D721Med (cell line): ENCODE data around the gene CORO1C.

Source experiments
- DNase-seq: peaks from one replicate; pipeline ENCODE4 v3.0.0; 2011; ENCODE audit warnings: low spot score; ENCODE audit not compliant: insufficient read length
- FAIRE-seq: peaks from 2 replicates; lab custom pipeline; 2011; peaks lifted over from hg19 to GRCh38; lab: Jason Lieb, UNC
- CTCF ChIP-seq: IDR thresholded peaks from 2 replicates; pipeline ENCODE4 v1.5.1; 2012; ENCODE audit warnings: mild to moderate bottlenecking, control low read depth; ENCODE audit not compliant: insufficient read depth; ENCODE audit errors: missing control alignments

The CORO1C gene

GRCh38 chr12:108627134-108627920, 104.0 kb downstream of the CORO1C start:
- FAIRE-seq, result no peak
- no peak for TF ChIP-seq CTCF
- no peak for DNase-seq

DNA sequence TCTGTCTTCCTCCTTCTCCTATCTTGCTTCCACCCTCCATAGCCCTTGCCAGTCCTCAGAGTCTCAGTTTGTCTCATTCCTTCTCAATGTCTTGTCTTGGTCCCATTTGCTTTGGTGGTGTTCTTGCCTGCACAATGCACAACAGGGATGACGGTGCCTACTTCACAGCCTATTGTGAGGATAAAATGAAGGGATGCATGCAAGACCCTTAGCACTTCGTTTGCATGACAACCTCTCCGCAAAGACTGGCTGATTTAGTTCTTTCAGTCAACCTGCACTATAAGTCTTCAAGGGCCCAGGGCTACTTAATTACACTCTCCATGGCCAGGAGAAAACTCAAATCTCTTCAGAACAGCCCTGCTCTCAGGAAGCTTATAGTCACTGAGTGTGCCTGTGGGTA, 106.1 kb downstream of the CORO1C start:
- FAIRE-seq, result no peak
- no peak for TF ChIP-seq CTCF
- DNase-seq, result no peak

DNA sequence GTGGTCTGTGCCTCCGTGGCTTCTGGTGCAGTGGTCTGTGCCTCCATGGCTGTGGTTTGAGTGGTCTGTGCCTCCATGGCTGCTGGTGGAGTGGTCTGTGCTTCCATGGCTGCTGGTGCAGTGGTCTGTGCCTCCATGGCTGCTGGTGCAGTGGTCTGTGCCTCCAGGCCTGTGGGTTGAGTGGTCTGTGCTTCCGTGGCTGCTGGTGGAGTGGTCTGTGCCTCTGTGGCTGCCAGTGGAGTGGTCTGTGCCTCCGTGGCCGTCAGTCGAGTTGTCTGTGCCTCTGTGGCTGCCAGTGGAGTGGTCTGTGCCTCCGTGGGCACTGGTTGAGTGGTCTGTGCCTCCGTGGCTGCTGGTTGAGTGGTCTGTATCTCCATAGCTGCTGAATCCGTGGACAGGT, 107.7 kb downstream of the CORO1C start:
- no peak for FAIRE-seq

GRCh38 chr12:108622921-108623514, 108.3 kb downstream of the CORO1C start:
- TF ChIP-seq CTCF, result no peak
- DNase-seq (no peak), FAIRE-seq (no peak)

More for the DNA sequence above, 107.7 kb downstream of the CORO1C start:
- no peak for DNase-seq
- no peak for TF ChIP-seq CTCF

GRCh38 chr12:108622421-108622820, 108.9 kb downstream of the CORO1C start:
- FAIRE-seq (no peak), DNase-seq (no peak)
- TF ChIP-seq CTCF, result no peak

DNA sequence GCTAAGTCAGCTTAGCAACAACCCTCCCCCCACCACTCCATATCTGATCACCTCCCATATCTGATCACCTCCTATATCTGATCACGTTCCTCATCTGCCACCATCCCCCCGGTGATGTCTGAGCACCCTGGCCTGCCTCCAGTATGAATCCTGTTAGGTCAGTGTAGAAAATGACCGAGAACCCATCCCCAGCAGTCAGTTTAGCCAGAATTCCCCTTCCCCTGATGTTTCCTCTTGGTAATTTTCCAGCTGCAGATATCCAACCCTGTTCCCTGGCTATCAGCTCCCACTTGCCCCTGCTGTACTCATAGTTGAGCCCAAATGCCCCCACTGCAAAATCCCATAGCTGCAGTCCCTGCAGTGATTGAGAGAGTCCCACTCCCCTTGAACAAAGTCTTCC, 110.2 kb downstream of the CORO1C start:
- FAIRE-seq, result no peak
- no peak for TF ChIP-seq CTCF
- no peak for DNase-seq
